HG03469 (cell line): ENCODE measurements around the gene RBMX.
"Not testable (repeated sequence)": the region's sequence is repeated elsewhere in the genome, so short reads cannot be mapped to it uniquely, and the experiment has no call there.

ENCODE experiments used
- ATAC-seq: cut with Tn5 transposase; IDR thresholded peaks from one replicate; pipeline ENCODE4 v1.9.1; 2021; ENCODE audit warnings: mild to moderate bottlenecking, moderate library complexity, moderate number of reproducible peaks; ENCODE audit not compliant: unreplicated experiment

The RBMX gene

DNA sequence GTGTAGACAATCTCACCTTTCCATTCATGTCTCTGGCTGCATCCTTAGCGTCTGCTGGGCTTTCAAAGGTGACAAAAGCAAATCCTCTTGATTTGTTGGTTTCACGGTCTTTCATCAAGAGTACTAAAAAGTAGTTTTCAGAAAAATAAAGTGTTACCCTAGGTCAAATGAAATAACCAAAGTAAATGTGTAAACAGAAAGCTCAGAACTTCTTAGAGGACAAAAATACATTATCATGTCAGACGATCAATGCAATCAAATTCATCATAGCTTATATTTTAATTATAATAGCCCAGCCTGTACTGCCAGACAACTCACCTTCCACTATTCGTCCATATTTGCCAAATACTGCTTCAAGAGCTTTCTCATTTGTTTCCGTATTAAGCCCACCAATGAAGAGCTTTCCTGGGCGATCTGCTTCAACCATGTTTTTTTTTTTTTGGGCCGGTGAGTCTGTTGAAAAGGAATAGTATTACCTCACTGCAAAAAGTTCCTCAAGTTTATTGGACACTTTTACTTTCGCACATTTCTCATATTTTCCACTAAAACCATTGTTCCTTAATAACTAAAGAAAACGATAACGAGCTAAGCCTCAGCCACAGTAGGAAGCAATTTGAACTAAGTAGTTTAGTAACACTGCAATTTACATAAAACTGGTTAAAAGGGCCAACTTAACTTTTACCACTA, 1.4 kb downstream of the RBMX start:
- ATAC-seq = no peak

DNA sequence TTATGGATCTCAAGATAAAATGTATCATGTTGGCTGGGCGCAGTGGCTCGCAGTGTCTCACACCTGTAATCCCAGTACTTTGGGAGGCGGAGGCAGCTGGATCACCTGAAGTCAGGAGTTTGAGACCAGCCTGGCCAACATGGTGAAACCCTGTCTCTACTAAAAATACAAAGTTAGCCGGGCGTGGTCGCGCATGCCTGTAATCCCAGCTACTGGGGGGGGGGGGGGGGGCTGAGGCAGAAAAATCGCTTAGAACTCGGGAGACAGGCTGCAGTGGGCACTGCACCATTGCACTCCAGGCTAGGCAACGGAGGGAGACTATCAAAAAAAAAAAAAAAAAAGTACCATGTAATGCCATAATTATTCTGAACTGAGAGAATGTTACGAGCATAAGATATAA, 2.1 kb downstream of the RBMX start:
- ATAC-seq = no peak

DNA sequence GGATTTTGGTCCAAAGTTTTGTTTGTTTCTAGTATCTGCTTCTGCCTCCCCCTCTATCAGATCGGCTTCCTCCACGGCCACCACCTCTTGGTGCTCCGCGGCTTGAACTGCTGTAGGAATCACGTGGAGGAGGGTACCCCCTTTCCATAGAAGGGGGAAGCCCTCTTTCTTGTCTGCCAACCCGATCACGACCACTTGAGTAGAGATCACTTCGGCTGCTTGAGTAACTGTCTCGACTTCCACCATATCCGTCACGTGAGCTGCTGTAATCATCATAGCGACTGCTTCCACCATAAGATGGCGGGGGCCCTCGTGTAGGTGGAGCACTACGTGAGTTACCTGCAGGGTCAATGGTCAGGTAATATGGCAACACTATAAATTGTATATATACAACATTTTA, 6.4 kb downstream of the RBMX start:
- not testable (repeated sequence) for ATAC-seq

DNA sequence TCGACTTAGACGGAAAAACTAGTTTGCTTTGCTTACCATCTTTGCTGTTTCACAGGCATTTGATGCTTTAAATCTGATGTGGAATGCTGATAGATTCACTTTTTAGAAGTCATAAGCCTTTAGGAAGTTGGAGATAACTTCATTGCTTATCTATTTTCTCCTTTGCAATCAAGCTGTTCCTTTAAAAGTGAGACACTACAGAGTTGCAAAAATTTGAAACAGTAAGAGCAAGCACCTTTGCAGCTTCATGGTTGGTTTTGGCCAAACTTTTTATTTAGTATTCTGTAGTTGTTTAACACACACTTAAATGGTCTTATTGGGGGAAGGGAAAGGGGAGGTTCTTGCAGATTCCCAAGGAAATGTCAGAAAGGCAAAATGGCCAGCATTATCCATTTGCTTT, 7.3 kb downstream of the RBMX start:
- not testable (repeated sequence) for ATAC-seq

DNA sequence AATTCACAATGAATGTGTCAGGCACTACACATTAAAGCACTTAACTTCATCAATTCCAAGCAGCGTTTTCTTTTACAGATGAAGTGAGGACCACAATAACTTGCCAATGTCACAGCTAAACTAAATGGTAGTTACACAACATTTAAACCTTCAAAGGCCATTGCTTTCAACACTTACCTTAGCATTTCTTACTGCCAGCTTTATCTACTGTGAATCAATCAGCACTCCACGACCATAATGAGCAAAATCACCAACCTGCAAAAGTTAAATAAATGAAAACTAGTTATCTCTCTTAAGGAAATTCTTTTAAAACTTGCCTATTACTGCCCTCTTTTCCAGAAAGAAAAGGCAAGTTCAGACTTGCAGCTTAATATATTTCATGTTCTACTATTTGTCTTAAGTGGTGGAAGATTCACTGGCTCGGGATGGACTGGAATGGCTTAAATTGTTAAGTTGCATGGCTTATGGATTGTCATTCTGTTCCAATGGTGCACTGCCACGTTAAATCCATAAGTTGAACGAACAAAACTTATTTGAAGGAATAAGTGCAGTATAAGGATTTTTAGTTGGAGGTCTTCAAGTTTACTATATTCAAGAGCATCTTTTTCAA, 8.3 kb downstream of the RBMX start:
- no peak for ATAC-seq

DNA sequence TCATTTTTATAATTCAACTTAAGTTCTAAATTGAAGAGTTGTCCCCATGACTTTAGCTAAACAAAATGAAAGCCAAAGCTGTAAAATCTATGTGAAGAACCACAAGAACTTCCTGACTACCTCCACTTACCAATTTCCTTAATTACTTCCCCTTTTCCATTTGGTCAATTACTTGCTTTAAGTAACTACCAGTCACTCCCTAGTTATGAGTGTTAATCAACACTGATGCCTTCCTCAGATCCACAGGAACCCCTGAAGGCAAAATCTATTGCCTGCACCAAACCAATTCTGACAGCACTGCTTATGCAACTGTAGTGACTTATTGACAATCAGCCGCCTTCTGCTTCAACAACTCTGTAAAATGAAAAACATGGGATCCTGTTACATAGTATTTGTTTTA, 10.5 kb downstream of the RBMX start:
- ATAC-seq = no peak

DNA sequence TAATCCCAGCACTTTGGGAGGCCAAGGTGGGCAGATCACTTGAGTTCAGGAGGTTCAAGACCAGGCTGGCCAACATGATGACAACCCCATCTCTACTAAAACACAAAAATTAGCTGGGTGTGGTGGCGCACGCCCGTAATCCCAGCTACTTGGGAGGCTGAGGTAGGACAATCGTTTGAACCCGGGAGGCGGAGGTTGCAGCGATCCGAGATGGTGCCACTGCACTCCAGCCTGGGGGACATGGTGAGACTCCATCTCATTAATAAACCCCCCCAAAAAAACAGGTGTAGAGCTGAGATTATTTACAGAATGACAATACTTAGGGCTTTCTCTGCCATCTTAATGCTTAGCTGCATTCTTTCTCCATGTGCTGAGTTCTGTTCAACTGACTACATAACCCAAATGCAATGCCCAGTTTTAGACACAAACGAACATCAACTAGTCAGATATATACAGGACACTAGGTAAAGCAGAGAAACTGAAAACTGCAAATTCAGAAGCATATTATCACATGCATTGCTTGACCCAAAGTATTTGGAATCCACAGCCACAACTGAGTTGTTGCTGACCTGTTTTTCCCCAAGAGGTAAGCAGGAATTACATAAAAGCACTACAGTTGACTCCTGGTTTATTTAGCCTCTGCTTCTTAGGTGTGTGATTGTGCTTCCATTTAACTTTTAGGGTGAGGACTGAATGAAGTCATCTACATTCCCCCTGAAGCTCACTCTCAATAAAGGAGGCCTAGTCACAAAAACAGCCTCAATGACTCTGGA, 12.1 kb downstream of the RBMX start:
- no peak for ATAC-seq

DNA sequence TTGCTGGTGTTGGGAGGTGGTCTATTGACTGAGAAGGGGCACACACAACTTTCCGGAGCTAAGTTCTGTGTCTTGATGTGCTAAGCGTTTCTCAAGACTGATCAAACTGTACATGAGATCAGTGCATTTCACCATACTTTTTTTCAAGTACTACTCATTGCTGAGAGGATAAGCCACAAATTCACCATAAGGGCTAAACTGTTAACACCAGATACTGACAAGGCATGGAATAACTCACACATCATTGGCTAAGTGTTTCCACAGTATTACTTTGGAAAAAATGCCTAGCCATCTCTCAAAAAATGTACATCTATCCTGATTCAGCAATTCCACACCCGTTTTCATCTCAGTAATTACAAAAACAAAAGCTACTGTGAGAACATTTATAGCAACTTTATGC, 13.0 kb downstream of the RBMX start:
- ATAC-seq = no peak

DNA sequence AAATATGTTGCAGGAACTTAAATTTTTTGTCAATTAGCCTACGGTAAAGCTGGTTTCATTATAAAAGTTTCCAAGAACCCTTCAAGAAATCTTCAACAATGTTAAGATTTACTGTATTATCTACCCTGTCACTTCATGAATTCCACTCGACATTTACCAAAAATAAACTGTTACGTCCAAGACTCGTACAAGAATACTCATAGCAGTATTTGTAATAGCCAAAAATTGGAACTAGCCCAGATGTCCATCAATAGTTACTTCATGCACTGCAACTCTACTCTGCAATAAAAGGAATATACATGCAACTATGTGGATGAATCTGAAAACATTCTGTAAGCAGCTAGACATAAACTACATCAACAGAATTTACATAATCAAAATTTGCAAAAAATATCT, 13.4 kb downstream of the RBMX start:
- ATAC-seq = no peak

DNA sequence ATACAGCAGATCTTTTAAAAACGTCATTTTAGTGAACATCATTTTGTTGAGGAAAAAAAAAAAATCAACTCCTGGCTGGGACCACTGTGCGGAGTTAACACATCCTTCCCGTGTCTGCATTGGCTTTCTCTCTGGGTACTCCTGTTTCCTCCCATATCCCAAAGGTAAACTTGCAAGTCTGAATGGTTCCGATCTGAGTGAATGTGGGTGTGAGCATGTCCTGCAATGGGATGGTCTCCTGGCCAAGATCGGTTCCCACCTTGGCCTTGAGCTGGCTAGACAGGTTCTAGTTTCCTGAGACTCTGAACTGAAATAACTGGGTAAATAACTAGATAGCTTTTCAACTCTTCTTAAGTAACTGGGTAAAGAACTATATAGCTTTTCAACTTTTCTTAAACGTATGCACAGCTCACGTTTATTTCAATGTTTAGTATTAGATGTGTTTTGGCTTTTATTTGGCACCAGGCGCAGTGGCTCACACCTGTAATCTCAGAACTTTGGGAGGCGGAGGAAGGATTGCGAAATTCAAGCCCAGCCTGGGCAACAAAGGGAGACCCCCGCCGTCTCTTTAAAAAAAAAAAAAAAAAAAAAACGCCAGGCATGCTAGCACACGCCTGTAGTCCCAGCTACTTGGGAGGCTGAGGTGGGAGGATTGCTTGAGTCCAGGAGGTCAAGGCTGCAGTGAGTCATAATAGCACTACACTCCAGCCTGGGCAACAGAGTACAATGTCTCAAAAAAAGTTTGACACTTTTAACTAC, 14.0 kb downstream of the RBMX start:
- no peak for ATAC-seq

DNA sequence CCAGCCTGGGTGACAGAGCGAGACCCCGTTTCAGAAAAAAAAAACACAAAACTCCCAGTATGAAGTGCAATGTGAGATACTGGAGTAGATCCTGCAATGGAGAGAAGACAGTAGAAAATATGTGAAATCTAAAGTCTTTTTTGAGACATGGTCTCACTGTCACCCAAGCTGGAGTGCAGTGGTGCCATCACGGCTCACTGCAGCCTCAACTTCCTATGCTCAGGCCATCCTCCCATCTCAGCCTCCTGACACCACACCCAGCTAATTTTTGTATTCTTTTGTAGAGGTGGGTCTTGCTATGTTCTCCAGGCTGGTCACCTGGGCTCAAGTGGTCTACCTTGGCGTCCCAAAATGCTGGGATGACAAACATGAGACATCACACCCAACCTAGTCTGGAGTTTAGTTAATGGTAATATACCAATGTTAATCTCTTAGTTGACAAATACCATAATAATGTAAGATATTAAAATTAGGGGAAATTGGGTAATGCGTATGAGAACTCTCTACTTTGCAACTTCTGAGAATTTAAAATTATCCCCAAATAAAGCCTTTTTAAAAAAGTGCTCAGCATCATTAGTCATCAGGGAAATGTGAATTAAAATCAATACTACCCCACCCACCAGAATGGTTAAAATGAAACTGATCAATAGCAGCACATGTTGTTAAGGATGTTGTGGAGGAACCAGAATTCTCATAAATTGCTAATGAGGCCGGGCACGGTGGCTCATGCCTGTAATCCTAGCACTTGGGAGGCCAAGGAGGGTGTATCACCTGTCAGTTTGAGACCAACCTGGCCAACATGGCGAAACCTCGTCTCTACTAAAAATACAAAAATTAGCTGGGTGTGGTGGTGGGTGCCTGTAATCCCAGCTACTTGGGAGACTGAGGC, 15.0 kb downstream of the RBMX start:
- ATAC-seq = no peak

DNA sequence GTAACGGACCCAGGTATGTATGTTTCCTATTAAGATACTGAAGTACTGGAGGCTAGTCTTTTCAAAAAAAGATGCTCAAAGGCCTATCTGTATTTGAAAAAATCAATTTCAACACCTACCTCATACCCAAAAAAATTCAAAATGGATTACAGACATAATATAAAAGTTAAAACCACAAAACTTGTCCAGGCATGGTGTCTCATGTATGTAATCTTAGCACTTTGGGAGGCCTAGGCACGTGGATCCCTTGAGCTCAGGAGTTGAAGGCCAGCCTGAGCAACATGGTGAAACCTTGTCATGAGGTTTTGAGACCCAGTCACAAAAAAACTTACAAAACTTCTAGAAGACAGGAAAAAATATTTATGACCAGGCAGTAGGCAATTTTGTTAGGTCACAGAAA, 16.7 kb downstream of the RBMX start:
- ATAC-seq = no peak

DNA sequence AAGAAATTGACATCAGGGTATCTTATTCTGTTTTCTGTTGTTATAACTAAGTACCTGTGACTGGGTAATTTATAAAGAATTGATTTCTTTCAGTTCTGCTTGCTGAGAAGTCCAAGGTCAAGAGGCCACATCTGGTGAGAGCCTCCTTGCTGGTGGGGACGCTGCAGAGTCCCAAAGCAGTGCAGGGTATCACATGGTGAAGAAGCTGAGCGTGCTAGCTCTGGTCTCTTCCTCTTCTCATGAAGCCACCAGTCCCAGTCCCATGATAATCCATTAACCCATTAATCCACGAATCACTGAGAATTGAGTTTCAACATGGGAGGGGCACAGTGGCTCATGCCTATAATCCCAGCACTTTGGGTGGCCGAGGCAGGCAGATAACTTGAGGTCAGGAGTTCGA, 18.0 kb downstream of the RBMX start:
- ATAC-seq = no peak

DNA sequence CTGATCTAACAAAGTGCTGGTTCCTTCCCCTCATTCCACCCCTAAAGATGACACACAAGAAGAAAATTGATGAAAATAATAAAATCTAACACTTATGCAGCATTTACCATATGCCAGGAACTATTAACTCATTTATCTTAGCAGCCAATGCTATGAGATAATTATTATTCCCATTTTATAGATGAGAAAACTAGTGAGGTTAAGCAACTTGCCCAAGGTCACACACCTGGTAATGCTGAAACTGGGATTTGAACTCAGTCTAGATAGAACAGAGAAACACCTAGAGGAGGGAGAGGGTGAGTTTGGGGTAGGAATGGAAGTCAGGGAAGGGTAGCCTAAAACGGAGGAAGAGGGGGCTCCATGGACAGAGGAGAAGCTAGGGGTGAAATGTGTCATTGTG, 18.6 kb downstream of the RBMX start:
- no peak for ATAC-seq

DNA sequence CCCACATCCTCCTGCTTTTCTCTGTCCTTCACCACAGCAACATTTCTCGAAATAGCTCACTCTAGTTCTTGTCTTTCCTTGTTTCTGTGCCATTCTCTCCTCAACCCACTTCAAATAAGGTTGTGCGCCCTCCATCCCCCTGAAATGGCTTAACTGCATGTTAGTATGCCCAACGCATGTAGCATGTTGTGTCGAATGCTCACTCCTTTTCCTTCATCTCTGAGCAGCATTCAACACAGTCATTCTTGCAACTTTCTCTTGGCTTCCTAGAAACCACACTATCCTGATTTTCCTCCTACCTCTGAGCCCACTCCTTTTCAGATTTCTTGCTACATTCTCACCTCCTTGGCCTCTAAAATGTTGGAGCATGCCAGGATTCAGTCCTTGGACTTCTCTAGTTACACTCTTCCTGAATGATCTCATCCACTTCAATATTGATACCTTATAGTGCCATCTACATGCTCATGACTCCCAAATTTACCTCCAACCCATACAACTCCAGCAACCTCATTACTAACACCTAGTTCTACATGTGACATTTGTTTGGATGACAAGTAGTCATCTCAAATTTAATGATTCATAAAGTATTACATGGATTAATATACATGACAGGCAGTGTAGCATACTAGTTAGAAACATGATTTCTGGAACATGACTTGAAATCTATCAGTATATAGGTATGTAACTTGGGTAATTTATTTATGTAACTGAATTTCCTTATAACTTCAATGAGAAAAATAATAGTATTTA, 22.3 kb downstream of the RBMX start:
- ATAC-seq = no peak

DNA sequence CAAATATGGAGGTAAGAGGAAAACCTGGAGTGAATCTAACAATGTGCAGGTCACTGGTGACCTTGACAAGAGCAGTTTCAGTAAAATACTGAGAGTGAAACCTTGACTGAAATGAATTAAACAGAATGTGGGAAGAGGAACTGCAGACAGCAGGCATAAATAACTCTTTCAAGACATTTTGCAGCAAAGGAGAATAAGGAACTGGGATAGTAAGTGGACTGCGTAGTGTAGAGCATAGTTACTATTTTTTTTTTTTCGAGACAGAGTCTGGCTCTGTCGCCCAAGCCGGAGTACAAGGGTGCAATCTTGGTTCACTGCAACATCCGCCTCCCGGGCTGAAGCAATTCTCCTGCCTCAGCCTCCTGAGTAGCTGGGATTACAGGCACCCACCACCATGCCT, 24.0 kb downstream of the RBMX start:
- ATAC-seq = peak; percentile 88

DNA sequence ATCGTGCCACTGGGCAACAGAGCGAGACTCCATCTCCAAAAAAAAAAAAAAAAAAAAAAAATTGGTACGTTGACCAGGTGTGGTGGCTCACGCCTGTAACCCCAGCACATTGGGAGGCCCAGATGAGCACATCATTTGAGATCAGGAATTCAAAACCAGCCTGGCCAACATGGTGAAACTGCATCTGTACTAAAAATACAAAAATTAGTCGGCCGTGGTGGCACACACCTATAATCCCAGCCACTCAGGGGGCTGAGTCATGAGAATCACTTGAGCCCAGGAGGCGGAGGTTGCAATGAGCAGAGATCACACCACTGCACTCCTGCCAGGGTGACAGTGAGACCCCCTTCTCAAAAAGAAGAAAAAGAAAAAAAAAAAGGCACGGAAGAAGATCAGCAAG, 24.5 kb downstream of the RBMX start:
- no peak for ATAC-seq

DNA sequence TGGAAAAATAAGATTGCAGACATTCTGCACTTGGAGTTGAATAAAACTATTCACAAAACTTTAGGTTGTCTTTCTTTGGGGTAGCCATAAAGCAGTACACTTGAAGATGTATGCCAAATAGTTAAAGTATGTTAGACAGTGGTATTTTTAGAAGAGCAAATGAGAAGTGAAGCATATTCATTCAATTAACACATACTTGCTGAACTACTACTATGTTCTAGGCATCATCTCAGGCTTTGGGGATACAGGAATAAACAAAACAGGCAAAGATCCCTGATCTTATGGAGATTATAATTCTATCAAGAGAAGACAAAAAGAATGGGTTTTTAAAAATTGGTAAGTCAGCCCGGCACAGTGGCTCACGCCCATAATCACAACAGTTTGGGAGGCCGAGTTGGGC, 29.0 kb downstream of the RBMX start:
- ATAC-seq = no peak

DNA sequence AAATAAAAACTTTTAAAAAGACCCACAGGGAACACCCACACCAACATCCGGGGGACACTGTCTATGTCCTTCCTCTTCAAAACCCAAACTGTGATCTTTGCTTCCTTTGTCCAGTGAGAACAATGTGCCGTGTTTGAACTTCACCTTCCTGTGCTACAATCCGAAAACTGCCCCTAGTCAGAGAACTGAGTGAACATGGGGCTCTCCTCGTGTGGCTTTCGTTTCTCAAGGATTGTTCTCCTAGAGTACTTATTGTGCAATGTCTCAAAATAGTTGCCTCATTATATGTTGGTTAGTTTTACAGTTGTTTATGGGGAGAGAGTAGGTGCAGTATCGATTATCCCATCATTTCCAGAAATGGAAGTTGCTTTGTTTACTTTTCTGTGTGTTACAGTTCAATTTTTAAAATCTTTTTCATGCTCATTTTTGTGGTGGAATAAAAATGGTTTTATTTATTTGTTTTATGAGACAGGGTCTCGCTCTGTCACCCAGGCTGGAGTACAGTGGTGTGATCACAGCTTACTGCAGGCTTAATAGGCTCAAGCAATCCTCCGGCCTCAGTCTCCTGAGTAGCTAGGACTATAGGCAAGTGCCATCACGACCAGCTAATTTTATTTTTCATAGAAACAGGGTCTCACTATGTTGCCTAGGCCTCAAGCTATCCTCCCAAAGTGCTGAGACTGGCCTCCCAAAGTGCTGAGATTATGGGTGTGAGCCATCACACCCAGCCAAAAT, 29.9 kb downstream of the RBMX start:
- ATAC-seq = no peak
